Measurements from ENCODE around the gene ST3GAL2. TPM values are rescaled to one million over a fixed set of nuclear protein-coding genes. Genes with fewer than 3 reads are reported as not detected.

ST3GAL2 gene
- total and polyA plus RNA-seq, 2 donors from 2014 or later: 10.6 to 28.6 TPM

DNA sequence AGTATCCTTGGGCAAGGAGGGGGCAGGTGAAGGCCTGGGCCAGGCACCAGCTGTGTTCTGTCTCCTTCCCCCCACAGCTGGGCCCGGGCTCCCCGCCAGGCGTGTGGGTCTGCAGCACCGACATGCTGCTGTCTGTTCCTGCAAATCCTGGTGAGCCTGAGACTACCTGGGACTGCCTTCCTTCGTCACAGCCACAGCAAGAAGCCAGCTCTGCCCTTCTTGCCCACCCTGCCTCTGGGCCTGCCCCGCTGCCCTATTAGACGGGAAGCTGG lies 27.8 kb upstream of the ST3GAL2 start:
- no peaks in the 10 kb centered on the region for H3K4me1 ChIP-seq (ENCODE audit: control insufficient read depth in 2 of 3, insufficient read depth in 2 of 3, low read depth in 1 of 3, low read length in 3 of 3)
- H3K9ac ChIP-seq (ENCODE audit: low read length in 3 of 3): no peak overlapping the region
- H3K27ac ChIP-seq (ENCODE audit: low read depth in 2 of 2, low read length in 2 of 2): no peak overlapping the region
- H3K4me3 ChIP-seq (ENCODE audit: low read length in 3 of 3): no peak overlapping the region
- intact Hi-C loops (cut with DNase I): no loop called here
- TF ChIP-seq, protein P1, sequence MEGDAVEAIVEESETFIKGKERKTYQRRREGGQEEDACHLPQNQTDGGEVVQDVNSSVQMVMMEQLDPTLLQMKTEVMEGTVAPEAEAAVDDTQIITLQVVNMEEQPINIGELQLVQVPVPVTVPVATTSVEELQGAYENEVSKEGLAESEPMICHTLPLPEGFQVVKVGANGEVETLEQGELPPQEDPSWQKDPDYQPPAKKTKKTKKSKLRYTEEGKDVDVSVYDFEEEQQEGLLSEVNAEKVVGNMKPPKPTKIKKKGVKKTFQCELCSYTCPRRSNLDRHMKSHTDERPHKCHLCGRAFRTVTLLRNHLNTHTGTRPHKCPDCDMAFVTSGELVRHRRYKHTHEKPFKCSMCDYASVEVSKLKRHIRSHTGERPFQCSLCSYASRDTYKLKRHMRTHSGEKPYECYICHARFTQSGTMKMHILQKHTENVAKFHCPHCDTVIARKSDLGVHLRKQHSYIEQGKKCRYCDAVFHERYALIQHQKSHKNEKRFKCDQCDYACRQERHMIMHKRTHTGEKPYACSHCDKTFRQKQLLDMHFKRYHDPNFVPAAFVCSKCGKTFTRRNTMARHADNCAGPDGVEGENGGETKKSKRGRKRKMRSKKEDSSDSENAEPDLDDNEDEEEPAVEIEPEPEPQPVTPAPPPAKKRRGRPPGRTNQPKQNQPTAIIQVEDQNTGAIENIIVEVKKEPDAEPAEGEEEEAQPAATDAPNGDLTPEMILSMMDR (IDR thresholded peaks at IDR 0.05; ENCODE audit: borderline replicate concordance, extremely low read depth, insufficient read depth): no peak
- no peaks in the 10 kb centered on the region for H3K9me3 ChIP-seq (ENCODE audit: control insufficient read depth in 2 of 3, insufficient read depth in 1 of 3, low read length in 3 of 3)
- DNase-seq (peak in 1 of 5 donors; percentile 51), FAIRE-seq (no peak)
- no peaks in the 10 kb centered on the region for H3K27me3 ChIP-seq (ENCODE audit: control insufficient read depth, insufficient read depth, low read length)
- H3K36me3 ChIP-seq (ENCODE audit: control insufficient read depth in 2 of 3, insufficient read depth in 3 of 3, low read length in 3 of 3): peaks cover 0 to 14% (median 4%) of the 10 kb centered on the region in 3 donors

DNA sequence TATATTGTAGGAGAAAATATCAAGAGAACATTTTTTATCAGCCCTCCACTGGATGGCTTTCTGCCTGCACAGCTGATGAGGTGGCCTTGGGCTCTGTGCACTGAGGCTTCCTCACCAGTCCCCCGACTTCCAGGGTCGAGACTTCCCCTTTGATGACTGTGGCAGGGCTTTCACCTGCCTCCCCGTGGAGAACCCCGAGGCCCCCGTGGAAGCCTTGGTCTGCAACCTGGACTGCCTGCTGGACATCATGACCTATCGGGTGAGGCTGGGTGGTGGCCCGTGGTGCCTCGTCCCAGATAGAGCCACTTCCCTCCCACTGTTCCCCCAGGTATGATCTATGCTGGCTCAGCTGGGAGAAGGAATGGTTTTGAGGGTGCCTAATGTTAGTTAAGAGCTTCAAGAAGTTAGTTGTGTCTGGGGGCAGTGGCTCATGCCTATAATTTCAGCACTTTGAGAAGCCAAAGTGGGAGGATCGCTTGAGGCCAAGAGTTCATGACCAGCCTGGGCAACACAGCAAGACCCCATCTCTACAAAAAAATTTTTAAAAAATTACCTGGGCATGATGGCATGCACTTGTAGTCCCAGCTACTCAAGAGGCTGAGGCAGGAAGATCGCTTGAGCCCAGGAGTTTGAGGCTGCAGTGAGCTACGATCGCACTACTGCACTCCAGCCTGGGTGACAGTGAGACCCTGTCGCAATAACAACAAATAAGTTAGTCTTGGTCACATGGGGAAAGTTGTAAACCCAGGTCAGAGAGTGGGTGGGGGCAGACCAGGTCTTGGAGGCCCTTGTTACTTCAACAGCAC lies 27.3 kb upstream of the ST3GAL2 start:
- peaks cover 0 to 14% (median 4%) of the 10 kb centered on the region in 3 donors for H3K36me3 ChIP-seq (ENCODE audit: control insufficient read depth in 2 of 3, insufficient read depth in 3 of 3, low read length in 3 of 3)
- intact Hi-C loops (cut with DNase I): no loop called here
- no peaks in the 10 kb centered on the region for H3K9me3 ChIP-seq (ENCODE audit: control insufficient read depth in 2 of 3, insufficient read depth in 1 of 3, low read length in 3 of 3)
- no peaks in the 10 kb centered on the region for H3K27me3 ChIP-seq (ENCODE audit: control insufficient read depth, insufficient read depth, low read length)
- no peak for FAIRE-seq
- DNase-seq: no peak
- H3K27ac ChIP-seq (ENCODE audit: low read depth in 2 of 2, low read length in 2 of 2): no peak overlapping the region
- no peak overlapping the region for H3K4me3 ChIP-seq (ENCODE audit: low read length in 3 of 3)
- TF ChIP-seq, protein P1 (IDR thresholded peaks at IDR 0.05; ENCODE audit: borderline replicate concordance, extremely low read depth, insufficient read depth): no peak
- no peaks in the 10 kb centered on the region for H3K4me1 ChIP-seq (ENCODE audit: control insufficient read depth in 2 of 3, insufficient read depth in 2 of 3, low read depth in 1 of 3, low read length in 3 of 3)
- no peak overlapping the region for H3K9ac ChIP-seq (ENCODE audit: low read length in 3 of 3)

DNA sequence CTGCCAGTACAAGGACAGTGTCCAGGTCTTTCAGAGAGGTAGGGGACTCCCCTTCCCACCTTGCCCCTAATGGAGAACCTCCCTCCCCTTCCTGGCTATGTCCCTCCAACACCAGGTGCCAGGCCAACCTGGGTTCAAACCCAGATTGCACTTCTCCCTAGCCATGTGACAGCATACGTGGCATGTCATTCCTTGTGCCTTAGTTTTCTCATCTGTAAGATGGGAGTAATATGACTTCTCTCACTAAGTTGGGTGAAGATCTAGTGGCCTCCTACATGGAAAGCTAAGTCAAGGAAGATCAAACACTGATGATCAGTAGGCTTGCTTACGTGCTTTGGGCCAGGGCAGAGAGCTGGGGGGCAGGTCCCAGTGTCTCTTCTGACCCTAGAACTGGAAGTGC lies 24.3 kb upstream of the ST3GAL2 start:
- FAIRE-seq: no peak
- H3K9me3 ChIP-seq (ENCODE audit: control insufficient read depth in 2 of 3, insufficient read depth in 1 of 3, low read length in 3 of 3): no peaks in the 10 kb centered on the region
- DNase-seq: no peak
- H3K4me1 ChIP-seq (ENCODE audit: control insufficient read depth in 2 of 3, insufficient read depth in 2 of 3, low read depth in 1 of 3, low read length in 3 of 3): no peaks in the 10 kb centered on the region
- peaks cover 0 to 14% (median 4%) of the 10 kb centered on the region in 3 donors for H3K36me3 ChIP-seq (ENCODE audit: control insufficient read depth in 2 of 3, insufficient read depth in 3 of 3, low read length in 3 of 3)
- H3K27ac ChIP-seq (ENCODE audit: low read depth in 2 of 2, low read length in 2 of 2): no peak overlapping the region
- intact Hi-C loops (cut with DNase I): no loop called here
- H3K4me3 ChIP-seq (ENCODE audit: low read length in 3 of 3): no peak overlapping the region
- H3K9ac ChIP-seq (ENCODE audit: low read length in 3 of 3): no peak overlapping the region
- H3K27me3 ChIP-seq (ENCODE audit: control insufficient read depth, insufficient read depth, low read length): no peaks in the 10 kb centered on the region
- TF ChIP-seq, protein P1 (IDR thresholded peaks at IDR 0.05; ENCODE audit: borderline replicate concordance, extremely low read depth, insufficient read depth): no peak
